Lung (tissue), 12 donors: ENCODE results near the gene HOXD9. TPM values are rescaled to one million over a fixed set of nuclear protein-coding genes. Genes with fewer than 3 reads are reported as not detected.

ENCODE experiments used
- ATAC-seq: fragments of 200-7000 bp; cut with Tn5 transposase; one replicate; pipeline ENCODE4 v1.9.1; 2020; ENCODE audit warnings: moderate number of reproducible peaks; ENCODE audit not compliant: insufficient read depth, low FRiP score
- DNase-seq, 3 donors: peaks; one replicate each; pipeline ENCODE4 v3.0.0-alpha.2; 2013 to 2017
- H3K27ac ChIP-seq, 2 donors: one replicate each; pipeline ENCODE4 v1.5.1; 2013; ENCODE audit warnings: mild to moderate bottlenecking in 2 of 2, moderate library complexity in 2 of 2, control low read depth in 1 of 2, inconsistent platforms in 1 of 2, low read depth in 1 of 2, low read length in 1 of 2
- H3K27me3 ChIP-seq, 3 donors: one replicate each; pipeline ENCODE4 v1.5.1; 2013; ENCODE audit warnings: low read length in 2 of 3; ENCODE audit not compliant: control insufficient read depth in 3 of 3, insufficient read depth in 3 of 3
- H3K36me3 ChIP-seq, 4 donors: one replicate each; pipeline ENCODE4 v1.5.1; 2013; ENCODE audit warnings: low read length in 4 of 4, mild to moderate bottlenecking in 1 of 4, moderate library complexity in 1 of 4; ENCODE audit not compliant: control insufficient read depth in 4 of 4, insufficient read depth in 4 of 4
- H3K4me1 ChIP-seq, 5 donors: one replicate each; pipeline ENCODE4 v1.5.1; 2013; ENCODE audit warnings: low read length in 5 of 5, mild to moderate bottlenecking in 2 of 5, moderate library complexity in 1 of 5; ENCODE audit not compliant: control insufficient read depth in 5 of 5, insufficient read depth in 5 of 5
- H3K4me3 ChIP-seq: one replicate; pipeline ENCODE4 v1.5.1; 2013; ENCODE audit warnings: mild to moderate bottlenecking, control low read depth, moderate library complexity
- H3K9ac ChIP-seq, 2 donors: one replicate each; pipeline ENCODE4 v1.5.1; 2013; ENCODE audit warnings: low read length in 2 of 2, control low read depth in 1 of 2; ENCODE audit not compliant: insufficient read depth in 1 of 2
- H3K9me3 ChIP-seq, 4 donors: one replicate each; pipeline ENCODE4 v1.5.1; 2013; ENCODE audit warnings: low read length in 3 of 4, mild to moderate bottlenecking in 1 of 4, moderate library complexity in 1 of 4; ENCODE audit not compliant: control insufficient read depth in 4 of 4, insufficient read depth in 3 of 4
- WGBS, 2 donors: extraction: QIAGEN DNeasy Blood & Tissue Kit; methylation state at CpG; one replicate each; pipeline ENCODE4 v1.1.7; 2013; 5-methylcytosine and 5-hydroxymethylcytosine counted together
- polyA plus RNA-seq, 2 donors: library from polyadenylated mRNA; stranded (reverse); fragments of 200-250 nt; gene quantifications; one replicate each; pipeline ENCODE4 v1.2.1, GENCODE V29; 2013
- total RNA-seq, 2 donors: library from RNA; depleted of rRNA in 1 of 2; stranded (reverse); fragments of >200 nt in 1 of 2; gene quantifications; one replicate each; pipeline ENCODE4 v1.2.1, GENCODE V29; 2014 to 2021
- TF ChIP-seq, protein P1 (sequence below): IDR thresholded peaks from 2 replicates; pipeline ENCODE4 v1.5.1; 2012; ENCODE audit warnings: mild to moderate bottlenecking; ENCODE audit errors: control extremely low read depth, extremely low read depth
- donor health status: control.
- donor health status: control.
- donor health status: Bipolar disorder and iron deficiency.
- donor health status: healthy.
- donor health status: DM: yes; HTN: yes; CAD: no.

The HOXD9 gene
- total and polyA plus RNA-seq, 4 donors = 0.29 to 0.80 (median 0.51) TPM

GRCh38 chr2:176166272-176166671 is 43.8 kb downstream of the HOXD9 start:
- Histone ChIP-seq H3K4me3 (no peak overlapping the region), H3K27me3 (peaks cover 20 to 99% (median 91%) of the 10 kb centered on the region in 3 donors), H3K9ac (no peak overlapping the region), H3K27ac (no peak overlapping the region), H3K4me1 (peaks cover 0 to 13% (median 0%) of the 10 kb centered on the region in 5 donors), H3K36me3 (no peaks in the 10 kb centered on the region), H3K9me3 (peaks cover 0 to 14% (median 0%) of the 10 kb centered on the region in 4 donors)
- TF ChIP-seq, protein P1, sequence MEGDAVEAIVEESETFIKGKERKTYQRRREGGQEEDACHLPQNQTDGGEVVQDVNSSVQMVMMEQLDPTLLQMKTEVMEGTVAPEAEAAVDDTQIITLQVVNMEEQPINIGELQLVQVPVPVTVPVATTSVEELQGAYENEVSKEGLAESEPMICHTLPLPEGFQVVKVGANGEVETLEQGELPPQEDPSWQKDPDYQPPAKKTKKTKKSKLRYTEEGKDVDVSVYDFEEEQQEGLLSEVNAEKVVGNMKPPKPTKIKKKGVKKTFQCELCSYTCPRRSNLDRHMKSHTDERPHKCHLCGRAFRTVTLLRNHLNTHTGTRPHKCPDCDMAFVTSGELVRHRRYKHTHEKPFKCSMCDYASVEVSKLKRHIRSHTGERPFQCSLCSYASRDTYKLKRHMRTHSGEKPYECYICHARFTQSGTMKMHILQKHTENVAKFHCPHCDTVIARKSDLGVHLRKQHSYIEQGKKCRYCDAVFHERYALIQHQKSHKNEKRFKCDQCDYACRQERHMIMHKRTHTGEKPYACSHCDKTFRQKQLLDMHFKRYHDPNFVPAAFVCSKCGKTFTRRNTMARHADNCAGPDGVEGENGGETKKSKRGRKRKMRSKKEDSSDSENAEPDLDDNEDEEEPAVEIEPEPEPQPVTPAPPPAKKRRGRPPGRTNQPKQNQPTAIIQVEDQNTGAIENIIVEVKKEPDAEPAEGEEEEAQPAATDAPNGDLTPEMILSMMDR = no peak
- 19 to 45% methylated on average over 2 of the region's 2 CpGs for WGBS, 2 donors
- ATAC-seq (no peak), DNase-seq (no peak)

- WGBS, 2 donors = 63 to 68% methylated on average over 1 of the region's 1 CpG
Observed at GRCh38 chr2:176167398-176167797, 44.9 kb downstream of the HOXD9 start.

GRCh38 chr2:176169181-176169580 is 46.7 kb downstream of the HOXD9 start:
- WGBS, 2 donors = 74 to 81% methylated on average over 5 of the region's 5 CpGs

More at GRCh38 chr2:176167398-176167797, 44.9 kb downstream of the HOXD9 start:
- Histone ChIP-seq H3K9me3 (peaks cover 0 to 22% (median 0%) of the 10 kb centered on the region in 4 donors), H3K9ac (no peak overlapping the region), H3K27ac (no peak overlapping the region), H3K36me3 (no peaks in the 10 kb centered on the region), H3K4me3 (no peak overlapping the region), H3K27me3 (peaks cover 27 to 97% (median 87%) of the 10 kb centered on the region in 3 donors), H3K4me1 (peaks cover 0 to 12% (median 0%) of the 10 kb centered on the region in 5 donors)
- TF ChIP-seq, protein P1 = no peak
- DNase-seq (no peak), ATAC-seq (no peak)

More at GRCh38 chr2:176169181-176169580, 46.7 kb downstream of the HOXD9 start:
- TF ChIP-seq, protein P1 = no peak
- H3K36me3 ChIP-seq = no peaks in the 10 kb centered on the region
- DNase-seq (no peak), ATAC-seq (no peak)
- H3K4me3 ChIP-seq = no peak overlapping the region
- H3K9me3 ChIP-seq = peaks cover 0 to 14% (median 0%) of the 10 kb centered on the region in 4 donors
- H3K9ac ChIP-seq = no peak overlapping the region
- H3K27ac ChIP-seq = no peak overlapping the region
- H3K4me1 ChIP-seq = peaks cover 0 to 12% (median 0%) of the 10 kb centered on the region in 5 donors
- H3K27me3 ChIP-seq = peaks cover 19 to 99% (median 87%) of the 10 kb centered on the region in 3 donors
